ENCODE data around the gene PSMC3IP. TPM values are rescaled to one million over a fixed set of nuclear protein-coding genes. Genes with fewer than 3 reads are reported as not detected.

Gene PSMC3IP
- total RNA-seq, 1 experiment from 2014 or later, result 19.2 TPM

DNA sequence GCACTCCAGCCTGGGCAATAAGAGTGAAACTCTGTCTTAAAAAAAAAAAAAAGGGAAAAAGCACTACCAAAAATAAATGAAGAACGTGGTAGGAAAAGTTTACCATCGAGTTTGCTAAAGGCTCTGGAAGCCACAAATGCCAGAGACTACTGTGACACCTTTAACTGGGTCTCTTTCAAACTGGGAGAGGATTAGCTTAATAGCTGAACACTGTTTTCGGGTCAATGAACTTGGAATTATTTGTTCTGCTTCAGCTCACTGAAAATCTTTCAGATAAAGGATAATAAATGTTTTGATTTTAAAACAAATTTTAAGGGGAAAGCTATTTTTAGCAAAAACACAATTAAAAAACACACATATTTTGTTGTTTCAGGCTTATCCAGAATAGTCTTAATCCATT lies 30.2 kb upstream of the PSMC3IP start:
- Histone ChIP-seq H3K4me1 (ENCODE audit: control insufficient read depth, insufficient read depth, low read length) (peaks cover 14% of the 10 kb centered on the region), H3K9me3 (ENCODE audit: control insufficient read depth, insufficient read depth, low read depth, low read length) (no peaks in the 10 kb centered on the region), H3K4me3 (ENCODE audit: low read depth in 2 of 2, low read length in 2 of 2) (peak overlapping the region; percentile 92 to 97), H3K36me3 (ENCODE audit: control insufficient read depth, insufficient read depth, low read length) (peaks cover 3% of the 10 kb centered on the region), H3K27me3 (ENCODE audit: control insufficient read depth, insufficient read depth, low read length) (no peaks in the 10 kb centered on the region), H3K27ac (ENCODE audit: low read length) (peak overlapping the region; percentile 64)
- intact Hi-C loops (cut with micrococcal nuclease; ENCODE audit: unreplicated experiment), result no loop called here
- in situ Hi-C loops (cut with HindIII; ENCODE audit: low pct_unique_long_range_greater_than_20kb, low sequenced_read_pairs), result no loop called here
- CTCF ChIA-PET, result no interaction called here
- TSS peak; percentile 83 for BruUV-seq (replicated peaks)
- no peak for TF ChIP-seq CTCF (IDR thresholded peaks at IDR 0.05)
- no peak for TF ChIP-seq POLR2AphosphoS5 (IDR thresholded peaks at IDR 0.05; ENCODE audit: low read depth, low read length)
- TF ChIP-seq, protein P1, sequence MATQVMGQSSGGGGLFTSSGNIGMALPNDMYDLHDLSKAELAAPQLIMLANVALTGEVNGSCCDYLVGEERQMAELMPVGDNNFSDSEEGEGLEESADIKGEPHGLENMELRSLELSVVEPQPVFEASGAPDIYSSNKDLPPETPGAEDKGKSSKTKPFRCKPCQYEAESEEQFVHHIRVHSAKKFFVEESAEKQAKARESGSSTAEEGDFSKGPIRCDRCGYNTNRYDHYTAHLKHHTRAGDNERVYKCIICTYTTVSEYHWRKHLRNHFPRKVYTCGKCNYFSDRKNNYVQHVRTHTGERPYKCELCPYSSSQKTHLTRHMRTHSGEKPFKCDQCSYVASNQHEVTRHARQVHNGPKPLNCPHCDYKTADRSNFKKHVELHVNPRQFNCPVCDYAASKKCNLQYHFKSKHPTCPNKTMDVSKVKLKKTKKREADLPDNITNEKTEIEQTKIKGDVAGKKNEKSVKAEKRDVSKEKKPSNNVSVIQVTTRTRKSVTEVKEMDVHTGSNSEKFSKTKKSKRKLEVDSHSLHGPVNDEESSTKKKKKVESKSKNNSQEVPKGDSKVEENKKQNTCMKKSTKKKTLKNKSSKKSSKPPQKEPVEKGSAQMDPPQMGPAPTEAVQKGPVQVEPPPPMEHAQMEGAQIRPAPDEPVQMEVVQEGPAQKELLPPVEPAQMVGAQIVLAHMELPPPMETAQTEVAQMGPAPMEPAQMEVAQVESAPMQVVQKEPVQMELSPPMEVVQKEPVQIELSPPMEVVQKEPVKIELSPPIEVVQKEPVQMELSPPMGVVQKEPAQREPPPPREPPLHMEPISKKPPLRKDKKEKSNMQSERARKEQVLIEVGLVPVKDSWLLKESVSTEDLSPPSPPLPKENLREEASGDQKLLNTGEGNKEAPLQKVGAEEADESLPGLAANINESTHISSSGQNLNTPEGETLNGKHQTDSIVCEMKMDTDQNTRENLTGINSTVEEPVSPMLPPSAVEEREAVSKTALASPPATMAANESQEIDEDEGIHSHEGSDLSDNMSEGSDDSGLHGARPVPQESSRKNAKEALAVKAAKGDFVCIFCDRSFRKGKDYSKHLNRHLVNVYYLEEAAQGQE (IDR thresholded peaks at IDR 0.05; ENCODE audit: insufficient read depth in 1 of 2, low read depth in 2 of 2, low read length in 1 of 2), result no peak
- TF ChIP-seq TCF7L2 (IDR thresholded peaks at IDR 0.05; ENCODE audit: low read depth, low read length), result no peak
- TF ChIP-seq SIN3A (IDR thresholded peaks at IDR 0.05; ENCODE audit: borderline replicate concordance, insufficient read depth, low read depth, low read length), result no peak
- POLR2A ChIA-PET, result interaction anchor here (1.1 kb wide), 1 partner anchor 14 kb away, joined by 4 read pairs; no protein-coding TSS in a partner anchor
- DNase-seq (ENCODE audit: low read depth, low spot score) (no peak), ATAC-seq (no peak)

DNA sequence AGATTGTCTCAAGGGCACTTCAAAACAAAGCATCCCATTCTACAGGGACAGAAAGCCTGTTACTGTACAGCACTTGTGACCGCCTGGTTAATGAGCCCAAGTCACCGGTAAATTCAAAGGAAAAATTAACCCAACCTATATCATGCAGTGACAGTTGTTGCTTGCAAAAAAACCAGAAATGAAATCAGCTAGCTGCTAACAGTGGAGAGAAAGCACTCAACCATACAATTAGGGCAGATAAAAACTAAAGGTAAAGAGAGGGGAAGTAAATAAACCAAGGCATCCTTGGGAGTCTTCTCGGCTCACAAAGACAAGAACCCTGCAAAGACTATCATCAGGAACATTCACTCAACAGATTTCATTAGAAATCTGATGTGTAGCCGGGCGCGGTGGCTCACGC lies 25.8 kb upstream of the PSMC3IP start:
- Histone ChIP-seq H3K4me1 (ENCODE audit: control insufficient read depth, insufficient read depth, low read length) (peaks cover 14% of the 10 kb centered on the region), H3K36me3 (ENCODE audit: control insufficient read depth, insufficient read depth, low read length) (no peaks in the 10 kb centered on the region; the same call in 1 of the 2 replicates), H3K27ac (ENCODE audit: low read length) (no peak overlapping the region), H3K4me3 (ENCODE audit: low read depth in 2 of 2, low read length in 2 of 2) (no peak overlapping the region), H3K9me3 (ENCODE audit: control insufficient read depth, insufficient read depth, low read depth, low read length) (no peaks in the 10 kb centered on the region), H3K27me3 (ENCODE audit: control insufficient read depth, insufficient read depth, low read length) (no peaks in the 10 kb centered on the region)
- ChIA-PET POLR2A (no interaction called here), CTCF (no interaction called here)
- DNase-seq (ENCODE audit: low read depth, low spot score), result no peak
- in situ Hi-C loops (cut with HindIII; ENCODE audit: low pct_unique_long_range_greater_than_20kb, low sequenced_read_pairs) (no loop called here), intact Hi-C loops (cut with micrococcal nuclease; ENCODE audit: unreplicated experiment) (no loop called here)
- TF ChIP-seq, protein P1 (IDR thresholded peaks at IDR 0.05; ENCODE audit: insufficient read depth in 1 of 2, low read depth in 2 of 2, low read length in 1 of 2), result no peak
- BruUV-seq (replicated peaks), result no TSS peak
- no peak for ATAC-seq
